IMR-90 (cell line): ENCODE data around the gene FANCL.

Experiments
- CEBPB ChIP-seq: IDR thresholded peaks from 2 replicates; pipeline ENCODE4 v1.6.1; 2012; ENCODE audit warnings: low read depth, low read length, improper control_type of control experiment
- CHD1 ChIP-seq: IDR thresholded peaks from 2 replicates; pipeline ENCODE4 v1.6.1; 2012; ENCODE audit warnings: low read depth, low read length, improper control_type of control experiment
- ELK1 ChIP-seq: fragments of 150-350 bp; IDR thresholded peaks from 2 replicates; pipeline ENCODE4 v1.6.1; 2016; ENCODE audit warnings: low read depth, mild to moderate bottlenecking, low read length, moderate library complexity, borderline replicate concordance
- FOS ChIP-seq: fragments of 150-350 bp; IDR thresholded peaks from 2 replicates; pipeline ENCODE4 v1.6.1; 2016; ENCODE audit warnings: low read depth, low read length
- MAZ ChIP-seq: IDR thresholded peaks from 2 replicates; pipeline ENCODE4 v1.6.1; 2012; ENCODE audit warnings: low read depth, mild to moderate bottlenecking, low read length, improper control_type of control experiment, moderate library complexity, borderline replicate concordance
- MXI1 ChIP-seq: IDR thresholded peaks from 2 replicates; pipeline ENCODE4 v1.6.1; 2012; ENCODE audit warnings: low read depth, mild to moderate bottlenecking, low read length, moderate library complexity, borderline replicate concordance
- NFE2L2 ChIP-seq: fragments of 150-350 bp; IDR thresholded peaks from 2 replicates; pipeline ENCODE4 v1.6.1; 2016; ENCODE audit warnings: low read depth, mild to moderate bottlenecking, low read length
- POLR2A ChIP-seq: IDR thresholded peaks from 2 replicates; pipeline ENCODE4 v1.6.1; 2012; ENCODE audit warnings: mild to moderate bottlenecking, low read depth, low read length
- RAD21 ChIP-seq: IDR thresholded peaks from 2 replicates; pipeline ENCODE4 v1.6.1; 2012; ENCODE audit warnings: low read length, improper control_type of control experiment
- RCOR1 ChIP-seq: IDR thresholded peaks from 2 replicates; pipeline ENCODE4 v1.6.1; 2012; ENCODE audit warnings: mild to moderate bottlenecking, low read length, improper control_type of control experiment; ENCODE audit not compliant: insufficient replicate concordance
- RFX5 ChIP-seq: IDR thresholded peaks from 2 replicates; pipeline ENCODE4 v1.8.0; 2012; ENCODE audit warnings: low read depth, mild to moderate bottlenecking, low read length, moderate library complexity
- SMC3 ChIP-seq: fragments of 150-350 bp; IDR thresholded peaks from 2 replicates; pipeline ENCODE4 v1.6.1; 2016; ENCODE audit warnings: low read depth, mild to moderate bottlenecking, antibody characterized with exemption, low read length, moderate library complexity
- USF2 ChIP-seq: fragments of 150-350 bp; IDR thresholded peaks from 2 replicates; pipeline ENCODE4 v1.6.1; 2017; ENCODE audit warnings: mild to moderate bottlenecking, antibody characterized with exemption, low read length, low read depth
- TF ChIP-seq, protein P1 (sequence below): conservative IDR thresholded peaks from 2 replicates; pipeline ENCODE4 v1.5.1; 2012; ENCODE audit warnings: mild to moderate bottlenecking, low read depth, low read length, improper control_type of control experiment

DNA sequence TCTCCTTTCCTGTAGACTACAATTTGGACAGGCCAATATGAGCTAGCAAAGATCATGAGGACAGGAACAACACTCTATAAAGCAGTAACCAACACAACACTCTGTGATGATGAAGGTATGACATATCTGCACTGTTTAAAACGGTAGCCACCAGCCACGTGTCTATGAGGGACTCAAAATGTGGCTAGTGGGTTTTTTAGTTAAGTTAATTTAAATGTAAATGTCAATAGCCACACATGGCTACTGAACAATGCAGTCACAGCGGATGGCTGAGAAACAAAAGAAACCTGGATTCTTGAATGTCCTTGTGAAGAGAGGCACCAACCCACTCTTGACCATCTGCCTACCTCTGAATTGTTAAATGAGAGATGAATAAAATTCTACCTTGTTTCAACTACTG lies 33.9 kb downstream of the FANCL start:
- TF ChIP-seq POLR2A (no peak), RCOR1 (no peak), USF2 (no peak), FOS (no peak), MAZ (no peak), MXI1 (no peak), RAD21 (no peak), SMC3 (no peak), ELK1 (no peak), RFX5 (no peak), CEBPB (no peak), NFE2L2 (no peak), CHD1 (no peak)
- TF ChIP-seq, protein P1, sequence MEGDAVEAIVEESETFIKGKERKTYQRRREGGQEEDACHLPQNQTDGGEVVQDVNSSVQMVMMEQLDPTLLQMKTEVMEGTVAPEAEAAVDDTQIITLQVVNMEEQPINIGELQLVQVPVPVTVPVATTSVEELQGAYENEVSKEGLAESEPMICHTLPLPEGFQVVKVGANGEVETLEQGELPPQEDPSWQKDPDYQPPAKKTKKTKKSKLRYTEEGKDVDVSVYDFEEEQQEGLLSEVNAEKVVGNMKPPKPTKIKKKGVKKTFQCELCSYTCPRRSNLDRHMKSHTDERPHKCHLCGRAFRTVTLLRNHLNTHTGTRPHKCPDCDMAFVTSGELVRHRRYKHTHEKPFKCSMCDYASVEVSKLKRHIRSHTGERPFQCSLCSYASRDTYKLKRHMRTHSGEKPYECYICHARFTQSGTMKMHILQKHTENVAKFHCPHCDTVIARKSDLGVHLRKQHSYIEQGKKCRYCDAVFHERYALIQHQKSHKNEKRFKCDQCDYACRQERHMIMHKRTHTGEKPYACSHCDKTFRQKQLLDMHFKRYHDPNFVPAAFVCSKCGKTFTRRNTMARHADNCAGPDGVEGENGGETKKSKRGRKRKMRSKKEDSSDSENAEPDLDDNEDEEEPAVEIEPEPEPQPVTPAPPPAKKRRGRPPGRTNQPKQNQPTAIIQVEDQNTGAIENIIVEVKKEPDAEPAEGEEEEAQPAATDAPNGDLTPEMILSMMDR = no peak
